RWPE1 (cell line): ENCODE measurements around the gene TBRG1.

Experiments used
- CTCF ChIA-PET: fragments of 350-600 bp; sonication (Branson Sonifier 250); formaldehyde crosslinking; extraction: SDS; loops from one replicate; lab custom pipeline; 2021; lab: Yijun Ruan, JAX
- POLR2A ChIA-PET: fragments of 400-600 bp; formaldehyde crosslinking; extraction: SDS; loops from one replicate; lab custom pipeline; 2020; ENCODE audit warnings: antibody characterized with exemption; ENCODE audit not compliant: low non-redundant PET; lab: Yijun Ruan, JAX
- DNase-seq: peaks from one replicate; pipeline ENCODE4 v3.0.0; 2012; ENCODE audit warnings: low spot score
- H3K27ac ChIP-seq: fragments of 450-650 bp; 2 replicates; pipeline ENCODE4 v1.5.1; 2017
- TF ChIP-seq, protein P1 (sequence below): fragments of 450-650 bp; conservative IDR thresholded peaks from 2 replicates; pipeline ENCODE4 v1.5.1; 2017; ENCODE audit warnings: low read depth, mild to moderate bottlenecking

TBRG1 gene

DNA sequence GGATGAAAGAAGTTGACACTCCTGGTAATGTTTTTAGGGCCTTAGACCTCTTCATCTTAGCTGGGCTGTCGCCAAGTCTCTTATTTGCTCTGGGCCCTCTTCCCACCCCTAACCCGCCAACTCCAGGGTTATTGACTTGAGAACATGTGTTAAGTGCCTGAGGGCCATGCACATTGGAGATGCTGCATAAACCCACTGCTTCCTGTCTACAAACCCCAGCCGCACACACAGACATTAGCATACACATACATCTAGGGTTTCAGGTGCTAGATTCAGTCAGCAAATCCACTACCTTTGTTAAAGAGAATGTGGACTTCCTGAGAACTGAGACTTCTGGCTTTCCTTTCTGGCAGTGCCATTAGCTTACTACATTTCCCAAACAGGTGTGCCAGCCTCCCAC lies 10.6 kb upstream of the TBRG1 start:
- CTCF ChIA-PET = interaction anchor here (0.7 kb wide), 1 partner anchor 95 kb away, joined by 6 read pairs; no protein-coding TSS in a partner anchor
- no peak overlapping the region for H3K27ac ChIP-seq
- TF ChIP-seq, protein P1, sequence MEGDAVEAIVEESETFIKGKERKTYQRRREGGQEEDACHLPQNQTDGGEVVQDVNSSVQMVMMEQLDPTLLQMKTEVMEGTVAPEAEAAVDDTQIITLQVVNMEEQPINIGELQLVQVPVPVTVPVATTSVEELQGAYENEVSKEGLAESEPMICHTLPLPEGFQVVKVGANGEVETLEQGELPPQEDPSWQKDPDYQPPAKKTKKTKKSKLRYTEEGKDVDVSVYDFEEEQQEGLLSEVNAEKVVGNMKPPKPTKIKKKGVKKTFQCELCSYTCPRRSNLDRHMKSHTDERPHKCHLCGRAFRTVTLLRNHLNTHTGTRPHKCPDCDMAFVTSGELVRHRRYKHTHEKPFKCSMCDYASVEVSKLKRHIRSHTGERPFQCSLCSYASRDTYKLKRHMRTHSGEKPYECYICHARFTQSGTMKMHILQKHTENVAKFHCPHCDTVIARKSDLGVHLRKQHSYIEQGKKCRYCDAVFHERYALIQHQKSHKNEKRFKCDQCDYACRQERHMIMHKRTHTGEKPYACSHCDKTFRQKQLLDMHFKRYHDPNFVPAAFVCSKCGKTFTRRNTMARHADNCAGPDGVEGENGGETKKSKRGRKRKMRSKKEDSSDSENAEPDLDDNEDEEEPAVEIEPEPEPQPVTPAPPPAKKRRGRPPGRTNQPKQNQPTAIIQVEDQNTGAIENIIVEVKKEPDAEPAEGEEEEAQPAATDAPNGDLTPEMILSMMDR = no peak
- no peak for DNase-seq
- POLR2A ChIA-PET = interaction anchor here (0.9 kb wide), 1 partner anchor 10 kb away, joined by 4 read pairs; no protein-coding TSS in a partner anchor

DNA sequence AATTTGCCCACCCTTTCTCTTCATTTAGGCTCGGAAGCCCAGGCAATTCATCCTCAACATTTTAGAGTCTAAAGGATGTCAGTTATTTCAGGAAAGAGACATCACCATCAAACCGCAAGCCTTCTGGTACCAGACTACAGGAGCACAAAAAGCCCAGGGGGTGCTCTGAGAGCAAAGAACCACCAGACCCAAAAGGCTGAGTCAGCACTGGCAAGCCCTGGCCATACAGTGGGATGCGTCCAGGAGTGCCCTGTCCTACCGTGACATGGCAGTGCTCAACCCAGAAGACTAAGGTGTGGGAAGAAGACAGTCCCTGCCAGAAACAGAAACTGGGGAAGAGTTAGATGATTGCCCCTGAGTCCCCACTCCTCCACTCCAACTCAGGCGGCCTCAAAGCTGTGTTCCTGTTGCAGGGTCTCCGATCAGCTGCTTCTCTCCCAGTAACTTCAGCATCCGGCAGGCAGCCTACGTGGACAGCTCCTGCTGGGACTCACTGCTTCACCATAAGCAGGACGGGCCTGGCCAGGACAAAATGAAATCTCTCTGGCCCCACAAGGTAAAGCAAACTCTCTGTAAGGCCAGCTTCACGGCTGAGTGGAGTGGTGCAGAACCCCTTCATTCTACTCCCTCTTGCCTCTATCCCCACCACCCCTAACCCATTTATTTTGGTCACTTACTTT lies 10.0 kb upstream of the TBRG1 start:
- POLR2A ChIA-PET = interaction anchor here (0.9 kb wide), 1 partner anchor 10 kb away, joined by 4 read pairs; no protein-coding TSS in a partner anchor
- H3K27ac ChIP-seq = no peak overlapping the region
- TF ChIP-seq, protein P1 = no peak
- CTCF ChIA-PET = no interaction called here
- DNase-seq = no peak

DNA sequence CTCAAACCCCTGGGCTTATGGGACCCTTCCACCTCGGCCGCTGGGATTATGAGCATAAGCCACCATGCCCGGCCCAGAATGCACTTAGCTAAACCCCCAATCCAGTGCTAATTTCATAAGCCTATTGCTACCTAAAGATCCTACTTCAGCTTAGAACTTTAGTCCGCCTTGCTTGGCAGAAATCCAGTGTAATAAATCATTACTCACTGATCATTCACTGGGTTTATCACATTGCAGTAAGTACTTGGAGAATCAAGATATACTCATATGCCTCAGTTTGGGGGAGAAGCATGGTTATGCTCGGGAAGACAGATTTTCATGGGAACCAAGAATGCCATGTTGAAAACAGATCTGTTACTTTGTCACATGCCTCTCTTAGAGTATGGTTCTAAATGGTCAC lies 3.8 kb upstream of the TBRG1 start:
- no peak overlapping the region for H3K27ac ChIP-seq
- DNase-seq = no peak
- POLR2A ChIA-PET = no interaction called here
- CTCF ChIA-PET = interaction anchor here (1.0 kb wide), 1 partner anchor 547 kb away, joined by 3 read pairs; no protein-coding TSS in a partner anchor
- TF ChIP-seq, protein P1 = no peak

DNA sequence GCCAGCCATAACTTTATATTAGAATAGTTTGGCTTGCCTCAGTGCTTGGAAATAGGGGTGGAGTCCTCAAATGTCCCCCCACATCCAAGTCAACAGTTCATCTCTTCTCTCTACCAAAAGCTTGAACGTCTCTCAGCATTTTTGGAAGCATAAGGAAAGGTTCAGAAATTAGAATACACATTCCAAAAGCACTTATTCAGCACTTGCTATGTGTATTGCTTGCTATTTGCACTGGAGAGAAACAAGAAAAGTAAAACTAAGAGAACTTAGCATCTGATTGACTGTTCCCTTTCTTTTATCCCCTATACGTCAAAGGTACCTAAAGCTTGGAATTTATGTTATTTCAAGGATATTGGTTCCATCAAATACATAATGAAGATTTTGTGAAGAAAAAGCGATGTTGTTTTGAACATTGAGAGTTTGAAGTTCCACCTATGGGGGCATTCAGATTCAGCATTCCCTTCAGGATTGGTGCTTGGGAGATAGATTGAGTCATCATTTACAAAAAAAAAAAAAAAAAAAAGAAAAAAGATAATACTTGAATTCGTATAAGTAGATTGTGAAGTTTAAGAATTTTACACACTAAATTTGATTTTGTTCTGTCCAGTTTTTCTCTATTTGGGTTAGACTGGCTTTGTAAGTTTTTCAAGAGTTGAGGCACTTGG lies 1.3 kb downstream of the TBRG1 start:
- ChIA-PET CTCF (interaction anchor here (0.6 to 0.7 kb wide), 3 partner anchors 21 to 275 kb away, joined by 3 read pairs; no protein-coding TSS in a partner anchor), POLR2A (no interaction called here)
- DNase-seq = no peak
- H3K27ac ChIP-seq = no peak overlapping the region
- TF ChIP-seq, protein P1 = no peak

DNA sequence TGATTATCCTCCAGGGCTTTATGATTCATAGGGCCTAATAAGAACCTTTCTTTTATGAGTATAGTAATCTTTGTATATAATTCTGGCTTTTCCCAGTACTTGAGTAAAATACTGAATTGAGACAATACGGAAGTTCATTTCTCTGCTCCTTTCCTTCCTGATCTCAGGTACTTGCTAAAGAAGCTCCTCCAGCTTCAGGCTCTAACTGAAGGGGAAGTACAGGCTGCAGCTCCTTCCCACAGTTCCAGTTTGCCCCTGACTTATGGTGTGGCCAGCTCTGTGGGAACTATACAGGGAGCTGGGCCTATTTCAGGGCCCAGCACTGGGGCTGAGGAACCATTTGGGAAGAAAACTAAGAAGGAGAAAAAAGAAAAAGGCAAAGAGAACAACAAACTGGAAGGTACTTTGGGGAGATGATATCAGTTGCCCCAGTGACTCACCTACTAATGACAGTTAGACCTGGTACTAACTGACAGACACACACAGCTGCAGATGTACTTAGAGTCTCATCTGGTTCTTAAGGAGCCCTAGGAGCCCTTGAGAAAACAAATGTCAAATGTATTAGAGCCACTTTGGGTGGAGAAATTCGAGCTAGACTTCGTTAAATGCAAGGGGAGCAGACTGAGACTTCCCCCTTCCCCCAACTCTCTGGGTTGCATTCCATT lies 3.0 kb downstream of the TBRG1 start:
- ChIA-PET POLR2A (no interaction called here), CTCF (interaction anchor here (0.7 kb wide), 1 partner anchor 873 kb away, joined by 3 read pairs; no protein-coding TSS in a partner anchor)
- TF ChIP-seq, protein P1 = no peak
- no peak for DNase-seq
- H3K27ac ChIP-seq = no peak overlapping the region

DNA sequence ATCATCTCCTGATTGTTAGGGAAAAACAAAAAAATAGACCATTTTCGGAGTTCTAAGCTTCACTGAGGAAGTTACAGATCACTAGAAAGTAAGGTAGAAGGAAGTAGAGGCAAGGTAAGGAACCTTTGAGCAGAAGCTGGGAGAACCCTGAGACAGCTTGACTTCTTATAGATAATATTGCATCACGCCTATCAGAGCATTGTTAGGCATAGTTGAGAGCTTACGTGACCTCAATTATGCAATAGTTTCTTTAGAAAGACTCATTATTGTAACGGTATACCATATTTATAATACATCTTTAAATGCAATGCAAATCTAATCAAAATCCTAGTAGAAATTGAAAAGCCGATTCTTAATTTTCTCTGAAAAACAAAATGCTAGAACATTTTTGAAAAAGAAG lies 4.9 kb downstream of the TBRG1 start:
- CTCF ChIA-PET = no interaction called here
- TF ChIP-seq, protein P1 = no peak
- DNase-seq = no peak
- POLR2A ChIA-PET = no interaction called here
- no peak overlapping the region for H3K27ac ChIP-seq
